GM12801 (cell line): ENCODE results near the gene RNU2-1.

ENCODE experiments used
- TF ChIP-seq, protein P1 (sequence below): IDR thresholded peaks from one replicate; pipeline ENCODE4 v1.5.1; 2011; ENCODE audit warnings: control low read depth; ENCODE audit not compliant: insufficient read length; ENCODE audit errors: extremely low read depth

Gene RNU2-1

DNA sequence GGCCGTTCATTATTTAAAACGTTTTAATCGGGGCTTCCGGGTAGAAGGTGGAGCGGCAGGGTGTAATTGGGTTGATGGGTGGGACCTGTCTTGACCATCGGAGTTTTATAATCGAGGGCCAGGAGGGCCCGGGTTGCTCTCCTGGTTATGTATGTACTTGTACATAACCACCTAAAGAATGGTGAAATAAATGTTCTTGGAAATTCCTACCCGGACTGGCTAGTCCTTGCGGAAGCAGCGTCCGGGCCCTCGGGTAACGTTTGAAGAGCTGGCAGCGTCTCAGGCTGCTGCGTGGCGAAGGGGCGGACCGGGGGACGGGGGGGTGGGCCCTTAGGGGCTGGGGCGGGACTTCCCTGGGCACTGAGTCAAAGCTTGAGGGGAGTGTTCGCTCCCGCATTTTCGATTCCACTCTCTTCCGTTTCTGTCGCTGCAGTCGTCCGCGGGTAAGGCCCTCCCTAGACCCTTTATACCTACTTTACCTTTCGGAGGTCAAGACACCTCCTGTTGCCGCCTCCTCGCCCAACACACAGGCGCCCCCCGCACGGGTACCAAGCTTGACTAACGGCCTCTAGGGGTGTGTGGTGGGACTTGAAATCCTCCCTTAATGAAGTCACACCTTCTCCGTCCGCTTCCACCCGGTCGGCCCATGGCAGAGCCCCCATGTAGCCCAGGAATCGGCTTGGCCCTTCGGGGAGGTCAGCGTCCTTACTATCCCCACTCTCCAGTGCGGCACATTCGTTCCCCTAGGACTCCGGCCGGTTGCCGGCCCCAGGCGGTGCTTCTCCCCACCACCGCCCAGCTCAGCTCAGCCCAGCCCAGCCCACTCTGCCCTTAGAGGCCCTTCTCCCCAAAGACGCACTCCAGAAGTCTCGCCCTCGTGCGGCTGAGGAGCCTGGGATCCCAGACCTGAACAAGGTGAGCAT lies 22.0 kb downstream of the RNU2-1 start, which contains the start of gene TMEM106A:
Gene TMEM106A (plus strand): TSS at position 396 of the 923 bp plus-strand sequence. CDS start 1,167 bp downstream, outside the sequence.
- TF ChIP-seq, protein P1, sequence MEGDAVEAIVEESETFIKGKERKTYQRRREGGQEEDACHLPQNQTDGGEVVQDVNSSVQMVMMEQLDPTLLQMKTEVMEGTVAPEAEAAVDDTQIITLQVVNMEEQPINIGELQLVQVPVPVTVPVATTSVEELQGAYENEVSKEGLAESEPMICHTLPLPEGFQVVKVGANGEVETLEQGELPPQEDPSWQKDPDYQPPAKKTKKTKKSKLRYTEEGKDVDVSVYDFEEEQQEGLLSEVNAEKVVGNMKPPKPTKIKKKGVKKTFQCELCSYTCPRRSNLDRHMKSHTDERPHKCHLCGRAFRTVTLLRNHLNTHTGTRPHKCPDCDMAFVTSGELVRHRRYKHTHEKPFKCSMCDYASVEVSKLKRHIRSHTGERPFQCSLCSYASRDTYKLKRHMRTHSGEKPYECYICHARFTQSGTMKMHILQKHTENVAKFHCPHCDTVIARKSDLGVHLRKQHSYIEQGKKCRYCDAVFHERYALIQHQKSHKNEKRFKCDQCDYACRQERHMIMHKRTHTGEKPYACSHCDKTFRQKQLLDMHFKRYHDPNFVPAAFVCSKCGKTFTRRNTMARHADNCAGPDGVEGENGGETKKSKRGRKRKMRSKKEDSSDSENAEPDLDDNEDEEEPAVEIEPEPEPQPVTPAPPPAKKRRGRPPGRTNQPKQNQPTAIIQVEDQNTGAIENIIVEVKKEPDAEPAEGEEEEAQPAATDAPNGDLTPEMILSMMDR, result no peak

DNA sequence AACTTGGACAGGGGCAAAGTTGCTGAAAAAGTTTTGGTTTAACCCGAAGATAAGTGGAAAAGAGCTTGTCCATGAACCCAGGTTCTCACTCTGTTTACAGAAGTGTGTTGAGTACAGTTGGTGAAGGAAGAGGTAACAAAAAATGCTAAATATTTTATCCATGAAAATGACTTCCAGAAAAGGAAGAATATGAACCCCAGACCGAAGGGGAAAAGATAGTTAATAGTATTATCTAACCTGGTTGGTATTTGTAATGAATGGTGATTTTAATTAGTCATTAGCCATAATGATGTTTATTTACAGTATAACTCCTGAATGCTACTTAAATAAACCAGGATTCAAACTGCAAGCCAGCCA lies 22.7 kb downstream of the RNU2-1 start:
- TF ChIP-seq, protein P1, result no peak

DNA sequence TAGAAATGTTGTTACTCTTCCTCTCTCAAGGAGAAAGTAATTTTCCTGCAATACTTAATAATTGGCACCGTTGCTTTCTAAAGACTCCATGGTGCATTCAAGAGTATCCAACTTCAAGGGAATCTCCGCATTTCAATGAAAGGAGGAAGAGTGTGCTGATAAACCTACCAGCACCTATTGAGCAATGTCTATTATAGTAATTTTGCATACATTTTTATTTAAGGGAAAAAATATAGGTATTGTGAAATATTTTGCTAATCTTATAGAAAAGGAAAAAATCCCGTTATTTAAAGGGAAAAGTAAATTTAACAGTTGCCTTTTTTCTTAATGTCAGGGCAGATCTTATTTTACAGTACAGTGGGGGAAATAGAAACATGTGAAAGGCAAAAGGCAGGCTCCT lies 23.2 kb downstream of the RNU2-1 start:
- TF ChIP-seq, protein P1, result no peak

DNA sequence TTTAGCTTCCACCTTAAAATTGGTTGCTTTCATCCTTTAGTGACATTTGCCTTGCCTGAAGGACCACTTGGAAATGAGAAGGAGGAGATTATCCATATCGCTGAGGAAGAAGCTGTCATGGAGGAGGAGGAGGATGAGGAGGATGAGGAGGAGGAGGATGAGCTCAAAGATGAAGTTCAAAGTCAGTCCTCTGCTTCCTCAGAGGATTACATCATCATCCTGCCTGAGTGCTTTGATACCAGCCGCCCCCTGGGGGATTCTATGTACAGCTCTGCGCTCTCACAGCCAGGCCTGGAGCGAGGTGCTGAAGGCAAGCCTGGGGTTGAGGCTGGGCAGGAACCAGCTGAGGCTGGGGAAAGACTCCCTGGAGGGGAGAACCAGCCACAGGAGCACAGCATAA lies 33.6 kb downstream of the RNU2-1 start:
- TF ChIP-seq, protein P1, result no peak

DNA sequence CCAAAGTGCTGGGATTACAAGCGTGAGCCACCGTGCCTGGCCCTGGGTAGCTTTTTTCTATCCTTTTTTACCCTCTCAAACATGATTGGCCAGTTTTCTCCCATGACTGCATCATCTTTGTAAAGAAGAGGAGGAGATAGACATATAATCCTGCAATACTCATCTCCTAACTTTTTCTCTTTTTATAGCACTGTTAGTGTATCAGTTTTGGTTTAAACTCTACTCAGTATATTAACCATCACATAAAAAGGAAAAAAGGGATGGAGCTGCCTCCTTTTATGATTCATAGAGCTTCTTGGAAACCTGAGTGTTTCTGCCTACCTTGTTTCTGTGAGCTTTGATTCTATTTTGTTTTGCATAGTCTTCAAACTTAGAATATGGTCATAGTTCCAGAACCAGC lies 34.1 kb downstream of the RNU2-1 start:
- TF ChIP-seq, protein P1, result no peak

DNA sequence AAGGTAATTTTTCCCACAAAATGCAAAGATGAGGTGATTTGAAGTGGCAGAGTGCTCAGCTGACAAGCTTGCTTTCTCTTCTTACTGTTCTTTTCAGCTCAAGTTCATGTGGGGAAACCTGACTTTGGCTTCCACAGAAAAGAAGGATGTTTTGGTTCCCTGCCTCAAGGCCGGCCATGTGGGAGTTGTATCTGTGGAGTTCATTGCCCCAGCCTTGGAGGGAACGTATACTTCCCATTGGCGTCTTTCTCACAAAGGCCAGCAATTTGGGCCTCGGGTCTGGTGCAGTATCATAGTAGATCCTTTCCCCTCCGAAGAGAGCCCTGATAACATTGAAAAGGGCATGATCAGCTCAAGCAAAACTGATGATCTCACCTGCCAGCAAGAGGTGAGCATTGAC lies 40.5 kb downstream of the RNU2-1 start:
- TF ChIP-seq, protein P1, result no peak

DNA sequence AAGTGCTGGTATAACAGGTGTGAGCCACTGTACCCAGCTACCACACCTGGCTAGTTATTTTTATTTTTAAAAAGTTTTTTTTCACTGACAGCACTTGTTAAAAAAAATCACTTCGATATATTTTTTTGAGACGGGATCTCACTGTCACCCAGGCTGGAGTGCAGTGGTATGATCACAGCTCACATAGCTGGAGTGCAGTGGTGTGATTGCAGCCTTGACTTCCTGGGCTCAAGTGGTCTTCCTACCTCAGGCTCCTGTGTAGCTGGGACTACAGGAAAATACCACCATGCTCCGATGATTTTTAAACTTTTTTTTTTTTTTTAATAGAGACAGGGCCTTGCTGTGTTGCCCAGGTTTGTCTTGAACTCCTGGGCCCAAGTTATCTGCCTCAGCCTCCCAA lies 49.9 kb downstream of the RNU2-1 start:
- TF ChIP-seq, protein P1, result no peak
